HG03175 (cell line): ENCODE data around the gene ZNF524.
"Not testable (repeated sequence)": the region's sequence is repeated elsewhere in the genome, so short reads cannot be mapped to it uniquely, and the experiment has no call there.

Experiments
- ATAC-seq: cut with Tn5 transposase; IDR thresholded peaks from one replicate; pipeline ENCODE4 v1.9.1; 2021; ENCODE audit warnings: mild to moderate bottlenecking, moderate library complexity; ENCODE audit not compliant: unreplicated experiment

ZNF524 gene

GRCh38 chr19:55581145-55581822 is 18.8 kb upstream of the ZNF524 start:
- no peak for ATAC-seq

- ATAC-seq = no peak
Observed at GRCh38 chr19:55581823-55582223, 18.3 kb upstream of the ZNF524 start.

- ATAC-seq = not testable (repeated sequence)
Observed at GRCh38 chr19:55582284-55582683, 17.8 kb upstream of the ZNF524 start.

GRCh38 chr19:55583897-55584296 is 16.2 kb upstream of the ZNF524 start:
- not testable (repeated sequence) for ATAC-seq

GRCh38 chr19:55584871-55585270 is 15.2 kb upstream of the ZNF524 start:
- no peak for ATAC-seq

GRCh38 chr19:55585658-55586339 is 14.3 kb upstream of the ZNF524 start:
- no peak for ATAC-seq

- ATAC-seq = peak; percentile 94
Observed at GRCh38 chr19:55586976-55587668, 13.0 kb upstream of the ZNF524 start.

GRCh38 chr19:55588738-55589137 is 11.3 kb upstream of the ZNF524 start:
- no peak for ATAC-seq

- ATAC-seq = no peak
Observed at GRCh38 chr19:55590109-55590508, 10.0 kb upstream of the ZNF524 start.

GRCh38 chr19:55590617-55591016 is 9.5 kb upstream of the ZNF524 start:
- no peak for ATAC-seq

GRCh38 chr19:55591555-55591954 is 8.5 kb upstream of the ZNF524 start:
- ATAC-seq = no peak

- no peak for ATAC-seq
Observed at GRCh38 chr19:55592391-55593090, 7.5 kb upstream of the ZNF524 start.

GRCh38 chr19:55593096-55593772 is 6.9 kb upstream of the ZNF524 start:
- no peak for ATAC-seq

- no peak for ATAC-seq
Observed at GRCh38 chr19:55594996-55595545, 5.0 kb upstream of the ZNF524 start.

GRCh38 chr19:55596304-55596703 is 3.8 kb upstream of the ZNF524 start:
- ATAC-seq = no peak

- ATAC-seq = no peak
Observed at GRCh38 chr19:55597501-55597921, 2.6 kb upstream of the ZNF524 start.

GRCh38 chr19:55598034-55598433 is 2.1 kb upstream of the ZNF524 start:
- no peak for ATAC-seq

GRCh38 chr19:55598719-55599467 is 1.2 kb upstream of the ZNF524 start:
- ATAC-seq = peak; percentile 64

GRCh38 chr19:55599468-55599841 is 633 bp upstream of the ZNF524 start, which contains the start of gene FIZ1:
TSS of gene FIZ1 (minus strand) at chr19:55599517. CDS start at chr19:55597865, 1,652 bp downstream.
- ATAC-seq = peak; percentile 60

GRCh38 chr19:55600662-55601028 is 557 bp downstream of the ZNF524 start:
- no peak for ATAC-seq
